GM04503 (cell line): ENCODE measurements around the gene RABEP2.
"Not testable (repeated sequence)": the region's sequence is repeated elsewhere in the genome, so short reads cannot be mapped to it uniquely, and the experiment has no call there.

Experiments used
- DNase-seq: peaks from one replicate; pipeline ENCODE4 v3.0.0-alpha.2; 2012; ENCODE audit warnings: low read depth

RABEP2 gene

DNA sequence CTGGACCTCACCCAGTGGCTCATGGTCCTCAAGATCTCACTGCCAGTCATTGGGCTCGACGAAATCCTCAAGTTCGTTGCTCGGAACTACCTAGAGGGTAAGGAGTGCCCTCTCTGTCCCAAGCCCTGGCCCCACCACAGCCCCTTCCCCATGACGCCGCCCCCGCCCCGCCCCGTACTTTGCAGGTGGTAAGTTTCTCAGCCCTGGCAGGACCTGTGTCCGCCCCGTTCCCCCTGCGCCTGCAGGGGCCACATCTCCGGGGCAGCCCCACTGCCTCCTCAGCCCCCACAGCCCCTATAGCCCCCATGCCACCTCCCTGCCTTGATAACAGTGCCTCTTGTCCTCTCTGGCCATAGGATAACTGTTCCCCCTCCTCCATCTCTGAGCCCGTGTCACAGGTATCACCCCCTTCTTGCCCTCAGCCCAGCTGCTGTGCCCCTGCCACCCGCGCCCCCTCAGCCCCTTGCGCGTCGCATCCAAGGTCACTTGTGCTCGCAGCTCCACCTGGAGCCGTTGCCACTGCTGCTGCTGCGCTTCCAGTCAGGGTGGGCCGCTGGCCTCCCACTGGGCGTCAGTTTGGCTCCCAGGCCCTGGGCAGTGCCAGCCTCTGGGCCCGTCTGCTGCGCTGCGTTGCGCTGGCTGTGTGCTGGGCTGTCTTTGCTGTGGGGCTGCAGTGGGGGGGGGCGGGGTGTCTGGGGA is 21.5 kb downstream of the RABEP2 start:
- DNase-seq, result no peak

DNA sequence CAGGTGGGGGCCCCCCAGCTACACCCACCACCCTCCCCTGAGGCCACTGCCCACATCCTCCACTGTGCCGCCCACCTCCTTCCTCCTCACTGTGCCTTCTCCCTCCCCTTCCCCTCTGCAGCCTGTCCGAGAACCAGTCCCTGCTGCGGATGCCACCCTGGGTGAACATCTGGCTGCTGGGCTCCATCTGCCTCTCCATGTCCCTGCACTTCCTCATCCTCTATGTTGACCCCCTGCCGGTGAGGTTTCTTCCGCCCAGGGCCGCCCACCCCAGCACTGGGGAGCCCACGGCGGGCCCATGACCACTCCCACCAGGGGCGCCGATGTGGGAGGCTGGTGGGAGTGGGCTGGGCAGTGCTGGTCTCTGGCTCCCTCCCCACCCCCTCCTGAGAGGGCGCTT is 22.1 kb downstream of the RABEP2 start:
- no peak for DNase-seq

DNA sequence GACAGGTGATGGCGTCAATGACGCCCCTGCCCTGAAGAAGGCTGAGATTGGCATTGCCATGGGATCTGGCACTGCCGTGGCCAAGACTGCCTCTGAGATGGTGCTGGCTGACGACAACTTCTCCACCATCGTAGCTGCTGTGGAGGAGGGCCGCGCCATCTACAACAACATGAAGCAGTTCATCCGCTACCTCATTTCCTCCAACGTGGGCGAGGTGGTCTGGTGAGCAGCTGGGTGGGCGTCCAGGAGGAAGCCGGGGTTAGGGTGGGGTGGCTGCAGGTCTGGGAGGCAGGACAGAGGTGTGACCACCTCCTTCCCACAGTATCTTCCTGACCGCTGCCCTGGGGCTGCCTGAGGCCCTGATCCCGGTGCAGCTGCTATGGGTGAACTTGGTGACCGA is 23.2 kb downstream of the RABEP2 start:
- no peak for DNase-seq

DNA sequence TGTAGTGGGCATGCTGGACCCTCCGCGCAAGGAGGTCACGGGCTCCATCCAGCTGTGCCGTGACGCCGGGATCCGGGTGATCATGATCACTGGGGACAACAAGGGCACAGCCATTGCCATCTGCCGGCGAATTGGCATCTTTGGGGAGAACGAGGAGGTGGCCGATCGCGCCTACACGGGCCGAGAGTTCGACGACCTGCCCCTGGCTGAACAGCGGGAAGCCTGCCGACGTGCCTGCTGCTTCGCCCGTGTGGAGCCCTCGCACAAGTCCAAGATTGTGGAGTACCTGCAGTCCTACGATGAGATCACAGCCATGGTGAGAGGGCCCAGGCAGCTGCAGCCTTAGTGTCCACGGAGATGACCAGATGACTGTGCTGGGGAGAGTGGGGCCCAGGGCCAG is 24.4 kb downstream of the RABEP2 start:
- DNase-seq, result no peak

DNA sequence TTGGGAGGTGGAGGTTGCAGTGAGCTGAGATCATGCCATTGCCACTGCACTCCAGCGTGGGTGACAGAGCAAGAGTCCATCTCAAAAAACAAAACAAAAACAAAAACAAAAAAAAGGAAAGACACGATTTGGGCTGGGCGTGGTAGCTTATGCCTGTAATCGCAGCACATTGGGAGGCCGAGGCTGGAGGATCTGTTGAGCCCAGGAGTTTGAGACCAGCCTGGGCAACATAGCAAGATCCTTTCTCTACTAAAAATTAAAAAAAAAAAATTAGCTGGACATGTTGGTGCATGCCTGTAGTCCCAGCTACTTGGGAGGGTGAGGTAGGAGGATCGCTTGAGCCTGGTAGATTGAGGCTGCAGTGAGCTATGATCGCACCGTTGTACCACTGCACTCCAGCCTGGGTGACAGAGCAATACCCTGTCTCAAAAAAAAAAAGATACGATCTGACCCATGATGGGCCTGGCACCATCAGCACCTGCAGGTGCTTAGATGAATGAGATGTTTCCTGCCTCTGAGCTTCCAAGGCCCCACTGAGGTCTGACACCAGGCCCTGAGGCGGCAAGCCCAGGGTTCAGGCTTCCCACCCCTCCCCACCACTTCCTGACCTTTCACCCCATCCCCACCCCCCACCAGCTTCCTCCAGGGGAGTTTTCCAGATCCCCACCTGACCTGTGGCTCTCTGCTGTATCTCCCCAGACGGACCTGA is 25.0 kb downstream of the RABEP2 start:
- no peak for DNase-seq

DNA sequence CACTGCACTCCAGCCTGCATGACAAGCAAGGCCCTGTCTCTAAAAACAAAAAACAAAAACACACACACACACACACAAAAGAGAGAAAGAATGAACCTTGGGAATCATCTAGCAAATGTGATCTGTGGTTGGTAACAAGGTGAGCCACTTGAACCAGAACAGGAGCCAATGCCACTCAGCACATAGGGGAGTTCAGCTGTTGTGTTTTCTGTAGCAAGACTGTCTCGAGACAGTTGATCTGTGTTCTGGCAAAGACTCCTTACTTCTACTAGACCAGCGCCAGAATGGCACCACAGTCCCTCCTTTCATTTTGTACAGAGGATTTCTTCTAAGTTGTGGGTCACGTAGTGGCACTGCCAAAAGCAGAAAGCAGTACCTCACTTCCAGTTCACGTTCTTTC is 26.1 kb downstream of the RABEP2 start:
- no peak for DNase-seq

DNA sequence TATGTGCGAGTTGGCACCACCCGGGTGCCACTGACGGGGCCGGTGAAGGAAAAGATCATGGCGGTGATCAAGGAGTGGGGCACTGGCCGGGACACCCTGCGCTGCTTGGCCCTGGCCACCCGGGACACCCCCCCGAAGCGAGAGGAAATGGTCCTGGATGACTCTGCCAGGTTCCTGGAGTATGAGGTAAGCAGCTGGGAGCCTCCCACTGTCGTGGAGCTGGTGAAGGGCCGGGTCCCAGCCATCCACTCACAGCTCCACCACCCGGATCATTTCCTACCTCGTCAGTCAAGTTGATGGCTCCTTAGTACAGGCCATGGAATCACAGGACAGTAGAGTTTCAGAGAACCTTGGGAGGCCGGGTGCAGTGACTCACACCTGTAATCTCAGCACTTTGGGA is 26.8 kb downstream of the RABEP2 start:
- DNase-seq, result no peak

DNA sequence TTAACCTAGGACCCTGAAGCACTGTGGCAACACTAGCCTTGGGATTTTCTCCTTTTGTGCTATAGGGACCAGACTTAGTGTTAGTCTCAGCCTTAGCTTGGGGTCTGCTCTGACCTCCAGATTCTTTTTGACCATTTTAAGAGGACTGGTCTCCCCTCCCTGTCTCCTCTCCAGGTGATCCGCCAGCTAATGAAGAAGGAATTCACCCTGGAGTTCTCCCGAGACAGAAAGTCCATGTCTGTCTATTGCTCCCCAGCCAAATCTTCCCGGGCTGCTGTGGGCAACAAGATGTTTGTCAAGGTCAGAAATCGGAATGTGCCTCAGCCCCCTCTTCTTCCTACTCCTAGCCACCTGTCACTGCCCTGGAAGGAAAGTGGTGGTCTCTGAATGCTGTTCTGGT is 27.2 kb downstream of the RABEP2 start:
- DNase-seq, result no peak

DNA sequence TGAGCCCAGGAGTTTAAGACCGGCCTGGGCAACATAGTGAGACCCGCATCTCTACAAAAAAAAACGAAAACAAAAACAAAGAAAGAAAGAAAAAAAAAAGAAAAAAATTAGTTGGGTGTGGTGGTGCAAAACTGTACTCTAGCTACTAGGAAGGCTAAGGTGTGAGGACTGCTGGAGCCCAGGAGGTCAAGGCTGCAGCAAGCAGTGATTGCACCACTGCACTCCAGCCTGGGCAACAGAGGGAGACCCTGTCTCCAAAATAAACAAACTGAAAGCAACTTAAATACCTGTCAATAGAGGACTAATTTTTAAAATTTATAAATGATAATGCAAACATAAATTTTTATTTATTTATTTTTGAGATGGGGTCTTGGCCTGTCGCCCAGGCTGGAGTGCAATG is 29.4 kb downstream of the RABEP2 start:
- DNase-seq, result no peak

DNA sequence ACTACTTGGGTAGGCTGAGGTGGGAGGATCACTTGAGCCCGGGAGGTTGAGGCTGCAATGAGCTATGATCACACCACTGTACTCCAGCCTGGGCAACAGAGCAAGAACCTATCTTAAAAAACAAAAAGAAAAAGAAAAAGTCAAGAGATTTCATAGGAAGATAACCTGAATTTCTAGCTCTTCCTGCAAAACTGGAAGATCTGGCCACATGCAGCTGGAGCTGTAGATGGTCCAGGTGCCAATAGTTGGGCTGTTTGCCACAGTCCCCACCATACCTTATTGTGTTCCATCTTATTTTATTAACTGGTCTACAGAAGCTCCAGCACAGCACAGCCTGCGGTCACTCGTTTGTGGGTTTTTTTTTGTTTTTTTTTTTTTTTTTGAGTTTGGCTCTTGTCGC is 31.7 kb downstream of the RABEP2 start:
- DNase-seq, result no peak

DNA sequence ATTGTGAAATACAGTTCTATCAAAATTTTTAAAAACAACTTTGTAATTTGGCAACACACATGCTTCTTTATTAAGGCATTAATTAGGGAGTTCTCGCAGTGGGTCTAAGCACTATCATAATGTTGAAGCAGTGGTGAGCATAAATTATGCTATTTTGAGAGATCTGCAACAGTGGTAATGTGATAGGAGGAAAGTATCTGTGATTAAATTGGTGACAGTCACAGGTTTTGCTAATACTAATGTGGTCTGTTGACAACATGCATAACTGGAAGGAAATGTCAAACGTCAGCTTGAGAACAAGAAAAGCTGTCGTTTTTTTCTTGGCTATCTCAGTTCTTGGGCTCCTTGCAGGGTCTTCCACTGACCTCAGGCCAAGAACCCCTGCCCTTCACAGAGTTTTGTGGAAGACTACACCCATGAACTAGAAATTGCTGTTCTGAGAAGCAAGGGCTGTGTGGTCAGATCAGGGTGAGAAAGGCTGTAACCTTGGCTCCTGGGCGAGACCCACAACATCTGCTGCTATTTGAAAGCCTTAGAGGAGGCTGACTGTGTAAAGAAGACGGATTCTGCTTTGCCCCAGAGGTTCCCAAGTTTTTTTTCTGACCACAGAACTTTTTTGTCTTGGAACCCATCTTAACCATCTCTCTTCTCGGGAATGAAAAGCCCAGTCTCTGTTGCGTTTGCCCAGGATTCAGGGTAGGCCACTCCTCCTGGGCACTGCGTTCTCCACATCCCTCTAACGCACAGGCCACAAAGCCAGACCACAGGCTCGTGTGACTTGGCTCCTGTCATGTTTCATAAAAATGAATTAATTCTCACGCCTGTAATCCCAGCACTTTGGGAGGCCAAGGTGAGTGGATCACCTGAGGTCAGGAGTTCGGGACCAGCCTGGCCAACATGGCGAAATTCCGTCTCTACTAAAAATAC is 32.8 kb downstream of the RABEP2 start:
- no peak for DNase-seq

DNA sequence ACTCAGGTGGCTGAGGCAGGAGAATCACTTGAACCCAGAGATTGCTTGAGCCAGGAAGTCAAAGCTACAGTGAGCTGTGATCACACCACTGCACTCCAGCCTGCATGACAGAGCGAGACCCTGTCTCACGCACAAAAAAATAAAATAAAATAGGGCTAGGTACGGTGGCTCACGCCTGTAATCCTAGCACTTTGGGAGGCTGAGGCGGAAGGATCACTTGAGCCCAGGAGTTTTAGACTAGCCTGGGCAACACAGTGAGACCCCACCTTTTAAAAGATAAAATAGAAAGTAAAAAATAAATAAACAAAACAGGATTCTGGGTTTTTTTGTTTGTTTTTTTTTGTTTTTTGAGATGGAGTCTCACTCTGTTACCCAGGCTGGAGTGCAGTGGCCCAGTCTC is 34.7 kb downstream of the RABEP2 start:
- not testable (repeated sequence) for DNase-seq

DNA sequence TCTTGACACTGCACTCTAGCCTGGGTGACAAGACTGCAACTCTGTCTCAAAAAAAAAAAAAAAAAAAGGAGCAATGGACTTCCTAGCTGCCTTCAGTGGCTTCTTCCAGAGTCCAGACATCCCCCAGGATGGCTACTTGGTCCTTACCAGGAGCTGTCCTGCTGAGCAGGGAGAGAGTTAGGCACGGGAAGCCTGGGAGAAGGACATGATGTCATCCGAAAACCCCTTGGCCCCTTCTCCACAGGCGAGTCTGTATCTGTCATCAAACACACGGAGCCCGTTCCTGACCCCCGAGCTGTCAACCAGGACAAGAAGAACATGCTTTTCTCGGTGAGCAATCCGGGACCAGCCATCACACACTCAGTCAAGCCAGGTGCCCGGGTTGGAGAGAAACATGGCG is 38.1 kb downstream of the RABEP2 start:
- DNase-seq, result no peak

DNA sequence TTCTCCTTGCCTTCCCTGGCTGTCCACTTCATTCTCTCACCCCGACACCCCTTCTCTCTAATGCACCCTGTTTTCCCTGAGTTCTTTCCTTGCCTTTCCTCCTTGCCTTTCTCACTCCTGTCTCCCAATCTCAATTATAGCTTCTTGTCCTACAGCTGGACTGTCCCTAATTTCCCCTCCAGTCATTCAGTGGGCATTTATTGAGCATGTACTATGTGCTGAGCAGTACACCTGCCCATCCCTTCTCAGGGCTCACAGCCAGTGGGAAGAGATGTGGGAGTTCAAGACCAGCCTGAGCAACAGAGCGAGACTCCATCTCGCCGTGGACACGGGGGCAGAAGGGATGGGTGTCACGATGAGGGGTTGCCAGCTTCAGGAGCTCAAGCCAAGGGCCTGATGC is 41.0 kb downstream of the RABEP2 start:
- DNase-seq, result no peak

DNA sequence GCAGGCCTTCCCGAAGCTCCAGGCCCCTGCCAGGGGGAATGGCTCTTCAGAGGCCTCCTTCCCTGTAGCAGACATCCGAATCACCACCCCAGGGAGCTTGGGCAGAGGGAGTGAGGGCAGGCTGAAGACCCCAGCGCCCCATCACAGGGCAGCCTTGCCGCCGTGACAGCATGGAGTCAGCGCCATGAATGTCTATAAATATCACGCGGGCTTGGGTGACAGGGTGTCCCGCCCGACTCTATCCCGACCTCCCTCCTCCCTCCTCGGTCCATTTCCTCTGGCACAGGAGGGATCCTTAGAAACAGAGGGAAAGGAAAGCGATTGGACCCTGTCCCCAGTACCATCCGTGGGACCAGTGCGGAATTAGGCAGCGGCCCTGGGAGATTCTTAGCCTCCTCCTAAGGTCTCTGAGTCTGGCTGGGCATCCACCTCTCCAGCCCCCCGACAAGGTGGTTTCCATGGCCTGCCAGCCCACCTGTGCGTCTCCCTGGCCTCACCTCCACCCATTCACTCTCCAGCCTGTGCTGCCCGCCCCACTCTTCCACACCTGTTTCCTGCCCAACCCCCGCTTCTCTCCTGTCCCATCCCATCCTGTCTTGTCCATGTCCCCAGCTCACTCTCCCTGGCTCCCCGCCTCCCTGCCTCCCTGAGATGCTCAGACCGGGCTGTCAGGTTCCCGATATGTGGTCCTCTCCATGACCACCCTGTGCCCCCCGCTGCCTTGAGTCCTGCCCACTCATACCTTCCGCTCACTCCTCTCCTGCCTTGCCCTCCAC is 41.6 kb downstream of the RABEP2 start:
- no peak for DNase-seq

DNA sequence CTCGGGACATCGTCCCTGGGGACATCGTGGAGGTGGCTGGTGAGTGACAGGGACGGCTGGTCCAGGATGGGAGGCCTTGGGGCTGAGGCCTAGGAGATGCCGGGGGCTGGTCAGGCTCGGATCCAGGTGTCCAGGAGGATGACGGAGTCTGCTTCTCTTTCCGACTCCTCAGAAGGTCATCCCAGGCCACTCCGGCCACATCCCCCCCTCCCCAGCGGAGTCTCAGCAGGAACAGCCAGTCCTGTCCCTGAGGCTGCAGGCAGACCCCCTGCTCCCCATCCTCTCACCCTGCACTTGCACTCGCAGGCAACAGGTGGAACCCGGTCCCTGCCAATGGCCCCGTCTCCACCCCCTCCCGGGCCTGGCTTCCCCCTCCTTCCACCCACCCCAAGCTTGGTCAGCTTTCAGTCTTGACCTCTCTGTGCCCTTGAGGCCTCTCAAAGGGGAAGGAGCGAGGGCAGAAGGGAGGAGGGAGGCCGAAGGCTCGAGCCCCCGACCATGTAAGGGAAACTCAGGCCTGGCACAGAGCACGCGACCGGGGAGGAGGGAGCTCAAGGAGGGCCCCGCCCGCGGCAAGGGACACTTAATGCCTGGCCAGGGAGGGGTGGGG is 42.4 kb downstream of the RABEP2 start:
- DNase-seq, result no peak

DNA sequence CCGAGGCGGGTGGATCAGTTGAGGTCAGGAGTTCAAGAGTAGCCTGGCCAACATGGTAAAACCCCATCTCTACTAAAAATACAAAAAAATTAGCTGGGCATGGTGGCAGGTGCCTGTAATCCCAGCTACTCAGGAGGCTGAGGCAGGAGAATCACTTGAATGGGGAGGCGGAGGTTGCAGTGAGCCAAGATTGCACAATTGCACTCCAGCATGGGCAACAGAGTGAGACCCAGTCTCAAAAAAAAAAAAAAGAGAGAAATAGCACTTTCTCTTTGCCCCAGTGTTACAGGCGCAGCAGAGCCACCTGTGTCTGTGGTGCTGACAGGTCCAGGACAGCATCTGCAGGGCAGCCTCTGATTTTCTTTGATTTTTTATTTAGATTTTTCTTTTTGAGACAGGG is 43.5 kb downstream of the RABEP2 start:
- DNase-seq, result not testable (repeated sequence)

DNA sequence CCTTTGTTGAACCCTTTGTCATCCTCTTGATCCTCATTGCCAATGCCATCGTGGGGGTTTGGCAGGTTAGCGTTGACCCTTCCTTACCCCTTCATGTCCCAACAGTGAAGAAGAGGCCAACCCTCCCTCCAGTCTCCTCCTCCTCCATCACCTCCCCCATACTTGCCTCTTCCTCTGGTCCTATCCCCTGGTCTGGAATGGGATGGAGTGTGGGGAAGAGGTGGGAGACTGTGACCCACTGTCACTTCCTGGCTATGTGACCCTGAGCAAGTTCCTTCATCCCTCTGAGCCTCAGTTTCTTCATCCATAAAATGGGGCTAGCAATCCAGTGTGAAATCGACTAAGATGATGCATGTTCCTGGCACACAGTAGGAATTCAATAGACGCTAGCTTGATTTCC is 44.1 kb downstream of the RABEP2 start:
- no peak for DNase-seq

DNA sequence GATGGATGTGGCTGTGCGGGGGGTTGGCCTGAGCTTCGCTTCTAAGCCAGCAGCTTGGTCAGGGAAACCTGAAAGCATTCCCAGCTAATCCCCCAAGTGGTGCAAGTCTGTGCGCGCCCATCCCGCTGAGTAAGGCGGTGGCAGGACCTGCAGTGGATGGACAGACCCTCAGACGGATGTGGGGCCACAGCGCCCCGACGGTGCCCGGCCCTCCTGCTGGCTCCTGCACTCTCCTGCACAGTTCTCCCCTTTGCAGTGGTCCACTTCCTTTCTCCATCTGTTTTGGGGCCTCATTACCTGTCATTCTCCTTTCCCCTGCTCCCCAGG is 44.5 kb downstream of the RABEP2 start:
- DNase-seq, result no peak

DNA sequence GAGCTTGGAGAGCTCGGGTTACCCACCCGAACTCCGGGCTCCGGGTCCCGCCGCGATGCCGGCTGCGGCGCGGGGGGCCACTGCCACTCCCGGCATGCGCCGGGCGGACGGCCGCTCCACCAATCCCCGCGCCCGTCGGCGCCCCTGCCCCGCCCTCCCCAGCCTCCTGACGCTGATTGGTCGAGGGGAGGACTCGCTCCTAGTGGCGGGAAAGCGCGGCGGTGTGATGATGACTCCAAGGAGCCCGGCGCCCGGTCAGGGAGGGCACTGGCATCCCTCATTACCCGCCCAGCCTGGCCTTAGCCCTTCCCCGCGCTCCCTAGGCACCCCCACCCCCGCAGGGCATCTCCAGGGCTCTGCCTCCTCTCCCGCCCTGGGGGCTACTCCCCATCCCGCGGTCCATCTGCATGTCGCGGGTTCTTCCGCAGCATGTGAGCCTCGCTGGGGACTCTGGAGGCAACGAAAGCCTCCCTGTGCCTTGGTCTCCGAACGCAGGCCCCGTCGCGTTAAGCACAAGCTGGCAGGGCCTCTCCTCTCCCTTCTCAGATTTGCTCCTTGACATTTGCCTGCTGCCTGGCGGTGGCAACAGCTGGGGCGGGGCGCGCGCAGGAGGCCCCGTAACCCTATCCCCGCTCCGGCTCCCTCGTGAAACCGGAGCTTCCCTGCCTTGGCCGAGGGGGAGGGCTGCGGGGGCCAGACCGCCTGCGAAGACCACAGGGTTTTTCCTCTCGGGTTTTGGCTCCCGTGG is 45.0 kb downstream of the RABEP2 start:
- peak; percentile 39 for DNase-seq

DNA sequence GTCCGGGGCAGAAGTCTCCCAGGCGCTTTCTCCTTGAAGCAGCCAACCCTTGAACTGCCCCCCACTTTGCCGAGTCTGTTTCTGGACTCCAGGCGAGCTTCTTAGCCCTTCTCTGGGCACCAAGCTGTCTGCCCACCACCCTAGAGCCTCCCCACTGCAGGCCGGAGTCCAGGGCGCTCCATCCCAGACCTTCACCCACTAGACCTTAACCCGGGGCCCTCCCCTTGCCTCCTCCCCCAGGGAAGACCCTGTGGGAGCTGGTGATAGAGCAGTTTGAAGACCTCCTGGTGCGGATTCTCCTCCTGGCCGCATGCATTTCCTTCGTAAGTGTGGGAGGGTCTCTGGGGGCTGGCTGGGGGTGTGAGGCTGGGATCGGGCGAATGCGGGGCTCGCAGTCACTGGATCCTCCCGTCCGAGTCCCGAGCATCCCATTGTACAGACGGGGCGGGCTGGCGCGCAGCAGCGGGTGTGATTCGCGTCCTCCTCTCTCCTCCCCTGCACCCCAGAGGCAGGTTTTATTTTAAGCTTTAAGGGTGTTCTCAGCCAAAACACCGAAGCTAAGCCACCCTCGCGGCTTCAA is 45.7 kb downstream of the RABEP2 start:
- no peak for DNase-seq
